GM19324 (cell line): ENCODE measurements around the gene METTL4.
A peak's percentile ranks its signal among the peaks of the same experiment; 100 is the strongest.

Experiments used
- ATAC-seq: cut with Tn5 transposase; IDR thresholded peaks from one replicate; pipeline ENCODE4 v1.9.1; 2021; ENCODE audit warnings: mild to moderate bottlenecking, moderate library complexity; ENCODE audit not compliant: unreplicated experiment, low FRiP score

The METTL4 gene

GRCh38 chr18:2564373-2564772 lies 6.9 kb downstream of the METTL4 start:
- ATAC-seq = no peak

- no peak for ATAC-seq
These were observed 12.1 kb downstream of the METTL4 start for GRCh38 chr18:2559249-2559648.

GRCh38 chr18:2557536-2557935 lies 13.8 kb downstream of the METTL4 start:
- no peak for ATAC-seq

GRCh38 chr18:2555895-2556294 lies 15.4 kb downstream of the METTL4 start:
- no peak for ATAC-seq

DNA sequence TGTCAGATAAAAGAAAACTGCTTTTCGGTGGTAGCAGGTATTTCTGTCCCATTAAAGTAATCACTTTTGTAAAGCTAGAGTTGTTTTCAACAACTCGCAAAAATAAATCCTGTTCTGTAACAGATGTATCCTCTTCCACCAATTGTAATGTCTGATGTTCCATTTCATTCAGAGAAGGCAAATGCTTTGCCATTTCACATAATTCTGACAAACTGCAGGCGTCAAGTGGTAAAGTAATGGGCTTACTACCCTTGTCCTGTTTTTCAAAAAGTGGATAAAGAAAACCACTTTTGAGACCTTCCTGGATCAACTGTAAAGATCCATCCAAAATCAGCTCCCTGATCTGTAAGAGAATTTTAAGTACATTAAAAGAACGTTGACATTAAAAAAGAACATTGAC lies 16.6 kb downstream of the METTL4 start:
- ATAC-seq = no peak

- no peak for ATAC-seq
These were observed 19.9 kb downstream of the METTL4 start for GRCh38 chr18:2551425-2551824.

DNA sequence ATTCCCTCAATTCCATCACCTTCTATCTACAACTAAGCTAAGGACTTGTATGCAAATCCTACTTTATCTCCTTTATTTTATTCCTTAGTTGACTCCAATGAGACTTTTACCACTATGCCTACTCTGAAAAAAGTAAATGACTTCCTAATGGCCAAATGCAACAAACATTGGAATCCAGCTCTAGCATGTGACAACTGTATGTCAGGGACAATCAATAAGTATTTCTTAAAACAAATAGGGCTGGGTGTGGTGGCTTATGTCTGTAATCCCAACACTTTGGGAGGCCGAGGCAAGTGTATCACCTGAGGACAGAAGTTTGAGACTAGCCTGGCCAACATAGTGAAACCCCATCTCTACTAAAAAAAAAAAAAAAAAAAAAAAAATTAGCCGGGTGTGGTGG lies 21.8 kb downstream of the METTL4 start:
- ATAC-seq = no peak

- ATAC-seq = no peak
These were observed 23.7 kb downstream of the METTL4 start for GRCh38 chr18:2547477-2548087.

DNA sequence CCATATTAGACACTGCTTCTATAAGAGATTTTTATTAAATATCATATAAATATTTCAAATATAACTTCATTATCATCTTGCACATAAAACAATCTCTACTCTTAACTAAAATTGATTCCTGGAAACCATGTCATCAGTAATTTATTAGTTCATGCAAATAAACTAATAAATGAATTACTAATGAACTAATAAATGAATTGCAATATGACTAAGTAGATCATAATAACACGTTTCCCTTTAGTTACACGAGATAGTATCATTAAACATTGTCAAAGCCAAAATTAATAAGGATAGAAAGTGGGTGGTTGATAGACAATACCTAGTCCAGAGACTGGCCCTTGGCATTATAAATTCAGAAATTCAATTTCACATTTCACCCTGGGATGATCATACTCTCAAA lies 26.1 kb downstream of the METTL4 start:
- ATAC-seq = no peak

- ATAC-seq = peak; percentile 54
These were observed 29.3 kb downstream of the METTL4 start for GRCh38 chr18:2541925-2542563.

GRCh38 chr18:2540575-2540974 lies 30.7 kb downstream of the METTL4 start:
- no peak for ATAC-seq

- ATAC-seq = no peak
These were observed 32.5 kb downstream of the METTL4 start for GRCh38 chr18:2538844-2539243.

- no peak for ATAC-seq
These were observed 33.1 kb downstream of the METTL4 start for GRCh38 chr18:2538236-2538635.

GRCh38 chr18:2537296-2537695 lies 34.0 kb downstream of the METTL4 start:
- no peak for ATAC-seq

DNA sequence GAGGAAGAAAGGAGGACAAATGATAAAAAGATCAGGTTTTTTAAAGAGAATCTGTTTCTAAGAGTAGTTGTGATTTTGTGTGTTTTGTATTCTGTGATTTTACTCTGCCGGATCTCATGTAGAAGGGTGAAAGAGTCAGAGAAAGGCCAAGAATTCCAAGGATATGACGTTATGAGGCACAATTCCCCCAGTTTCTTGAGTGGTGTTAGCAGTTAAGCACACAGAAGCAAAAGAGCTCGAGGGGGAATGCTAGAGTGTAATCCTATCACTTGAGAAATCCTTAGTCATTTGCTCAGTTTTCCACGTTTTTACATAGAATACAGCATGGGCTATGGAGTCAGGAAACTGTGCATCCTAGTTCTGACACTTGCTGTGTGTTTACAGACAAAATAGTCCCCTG lies 34.8 kb downstream of the METTL4 start:
- ATAC-seq = no peak

- no peak for ATAC-seq
These were observed 35.2 kb downstream of the METTL4 start for GRCh38 chr18:2536063-2536462.

DNA sequence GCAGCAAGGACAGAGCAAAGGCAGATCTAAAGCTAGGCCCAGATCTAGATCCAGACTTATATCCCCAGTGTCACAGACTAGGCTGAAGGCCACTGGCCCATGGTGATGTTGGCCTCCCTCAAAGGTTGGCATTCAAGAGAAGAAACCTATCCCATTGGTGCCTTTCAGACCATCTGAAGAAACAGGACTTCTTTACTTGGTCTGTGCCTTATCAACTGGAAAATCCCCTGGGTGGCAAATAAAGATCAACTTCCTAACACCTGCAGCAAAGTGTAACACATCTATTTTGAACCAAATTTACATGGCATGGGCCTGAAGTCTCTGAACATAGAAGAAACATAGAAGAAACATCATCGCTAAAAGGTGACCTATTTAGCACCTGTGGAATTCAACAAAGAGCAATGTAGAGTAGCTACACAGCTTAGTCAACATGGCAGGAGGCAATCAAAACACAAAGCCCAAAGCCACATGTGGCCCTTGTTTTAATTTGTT lies 35.8 kb downstream of the METTL4 start:
- ATAC-seq = peak; percentile 38

- peak; percentile 47 for ATAC-seq
These were observed 36.4 kb downstream of the METTL4 start for GRCh38 chr18:2534906-2535305.

DNA sequence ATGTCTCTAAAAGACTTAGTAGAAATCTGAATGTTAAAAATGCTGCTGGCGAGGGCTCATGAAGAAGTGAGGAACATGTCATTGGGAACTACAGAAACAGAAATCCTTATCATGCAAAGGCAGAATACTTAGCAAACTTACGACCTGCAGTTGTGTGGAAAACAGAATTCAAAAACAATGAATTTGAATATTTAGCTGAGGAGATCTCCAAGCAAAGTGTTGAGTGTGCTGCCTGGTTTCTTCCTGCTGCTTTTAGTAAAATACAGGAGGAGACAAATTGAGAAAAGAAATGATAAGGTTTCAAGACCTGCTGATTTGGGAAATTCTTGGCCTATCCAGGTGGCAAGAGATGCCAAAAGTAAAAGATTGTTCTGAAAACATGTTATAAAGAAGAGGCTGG lies 38.5 kb downstream of the METTL4 start:
- no peak for ATAC-seq

DNA sequence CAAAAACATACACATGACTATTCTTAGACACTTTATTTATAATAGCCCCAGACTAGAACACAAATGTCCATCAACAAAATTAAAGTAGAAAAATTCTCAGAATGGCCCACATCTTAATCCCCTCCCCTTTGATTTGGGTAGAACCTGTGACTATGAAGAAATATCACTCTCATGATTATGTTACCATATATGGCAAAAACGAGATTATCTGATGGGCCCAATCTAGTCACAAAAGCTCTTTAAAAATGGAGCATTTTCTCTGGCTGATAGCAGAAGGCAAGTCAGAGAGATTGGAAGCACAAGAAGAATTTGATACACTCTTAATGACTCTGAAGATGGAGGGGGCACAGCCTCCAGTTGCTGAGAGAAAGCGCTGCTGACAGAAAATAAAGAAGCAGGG lies 39.6 kb downstream of the METTL4 start:
- ATAC-seq = no peak

DNA sequence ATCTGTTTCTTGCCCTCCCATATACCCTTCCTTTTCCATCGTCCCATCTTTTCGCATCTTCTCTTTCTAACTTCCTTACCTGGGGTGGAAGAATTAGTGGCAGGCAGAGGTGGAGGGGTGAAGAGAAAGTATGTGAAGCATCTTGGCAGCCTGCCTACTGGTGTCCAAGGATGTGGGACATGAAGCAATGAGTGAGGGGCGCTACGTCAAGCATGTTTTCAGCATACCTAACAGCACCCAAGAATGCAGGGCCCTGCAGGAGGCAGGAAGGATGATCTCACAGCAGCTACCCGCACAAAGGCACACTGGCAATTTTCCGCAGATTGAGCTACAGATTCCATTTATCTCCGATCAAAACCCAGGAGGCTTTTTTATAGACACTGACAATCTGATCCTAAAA lies 42.2 kb downstream of the METTL4 start:
- ATAC-seq = no peak

DNA sequence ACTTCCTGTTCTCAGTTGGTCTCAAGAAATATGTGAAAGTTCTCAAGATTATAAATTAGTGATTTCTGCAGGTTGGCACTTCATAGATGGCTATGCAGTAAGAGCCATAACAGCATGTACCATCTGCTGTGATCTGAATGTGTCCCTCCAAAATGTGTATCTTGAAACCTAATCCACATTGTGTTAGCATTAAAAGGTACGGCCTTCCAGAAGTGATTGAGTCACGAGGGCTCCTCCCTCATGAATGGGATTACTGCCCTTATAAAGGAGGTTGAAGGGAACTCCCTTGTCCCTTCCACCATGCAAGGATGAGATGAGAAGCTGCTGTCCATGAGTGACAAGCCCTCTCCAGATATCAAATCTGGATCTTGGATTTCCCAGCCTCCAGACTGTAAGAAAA lies 45.0 kb downstream of the METTL4 start:
- no peak for ATAC-seq
